GM18526 (cell line): ENCODE results near the gene ZSCAN29.

ENCODE experiments used
- POLR2A ChIP-seq: IDR thresholded peaks from 3 replicates; pipeline ENCODE4 v1.6.1; 2011; ENCODE audit not compliant: insufficient read length; ENCODE audit errors: extremely low read depth

ZSCAN29 gene

DNA sequence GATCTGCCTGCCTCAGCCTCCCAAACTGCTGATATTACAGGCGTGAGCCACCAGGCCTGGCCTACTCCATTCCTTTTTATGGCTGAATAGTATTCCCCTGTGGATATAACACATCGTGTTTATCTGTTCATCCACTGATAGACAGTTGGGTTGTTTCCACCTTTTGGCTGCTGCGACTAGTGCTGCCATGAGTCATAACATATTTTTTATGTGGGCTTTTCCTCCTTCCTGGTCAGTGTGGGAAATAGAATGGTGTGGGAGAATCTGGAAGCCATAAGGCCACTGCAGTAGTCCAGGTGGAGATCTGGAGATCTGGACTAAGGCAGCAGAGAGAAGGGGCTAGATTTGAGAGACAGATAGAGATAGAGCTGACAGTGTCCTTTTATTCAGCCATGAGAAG lies 56.7 kb downstream of the ZSCAN29 start:
- no peak for TF ChIP-seq POLR2A

DNA sequence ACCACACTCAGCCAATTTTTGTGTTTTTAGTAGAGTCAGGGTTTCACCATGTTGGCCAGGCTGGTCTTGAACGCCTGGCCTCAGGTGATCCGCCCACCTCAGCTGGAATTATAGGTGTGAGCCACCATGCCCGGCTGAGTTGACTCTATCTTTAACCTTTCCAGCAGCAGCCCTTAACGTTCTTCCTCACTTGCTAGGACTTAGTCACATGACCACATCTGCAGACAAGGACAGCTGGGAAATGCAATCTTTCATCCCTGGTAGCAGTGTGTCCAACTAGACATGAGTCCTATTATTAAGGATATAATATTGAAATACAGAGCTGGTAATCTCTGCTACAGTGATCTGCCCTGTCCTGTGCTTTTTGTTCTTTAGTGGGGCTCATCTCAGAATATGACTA lies 58.5 kb downstream of the ZSCAN29 start:
- TF ChIP-seq POLR2A: no peak
